ENCODE data around the gene MED13L. TPM values are rescaled to one million over a fixed set of nuclear protein-coding genes. Genes with fewer than 3 reads are reported as not detected.

MED13L gene
- total and polyA plus RNA-seq, 11 donors, result 12.2 to 84.1 (median 60.2) TPM

DNA sequence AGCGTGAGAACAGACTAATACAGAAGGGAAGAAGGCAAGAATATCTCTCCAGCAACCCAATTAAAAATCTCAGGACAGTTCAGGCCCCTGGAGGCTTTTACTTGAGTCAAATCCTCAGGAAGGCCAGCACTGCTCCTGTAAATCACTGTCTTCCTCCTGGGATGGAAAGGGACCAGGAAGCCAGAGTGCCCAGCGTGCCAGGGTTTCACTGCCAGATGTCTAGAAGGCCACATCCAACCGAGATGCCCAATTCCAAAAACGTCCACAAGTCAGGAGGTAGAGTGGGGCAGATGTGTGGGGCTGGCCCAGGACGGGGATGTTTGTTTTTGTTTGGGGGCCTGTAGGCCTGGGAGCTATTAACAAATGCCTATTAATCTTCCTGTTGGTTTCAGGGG lies 332.0 kb downstream of the MED13L start:
- H3K27me3 ChIP-seq, result no peaks in the 10 kb centered on the region
- intact Hi-C loops (cut with DNase I), result no loop called here
- H3K4me1 ChIP-seq, result no peaks in the 10 kb centered on the region
- no peak for TF ChIP-seq POLR2A (IDR thresholded peaks at IDR 0.05)
- TF ChIP-seq, protein P1, sequence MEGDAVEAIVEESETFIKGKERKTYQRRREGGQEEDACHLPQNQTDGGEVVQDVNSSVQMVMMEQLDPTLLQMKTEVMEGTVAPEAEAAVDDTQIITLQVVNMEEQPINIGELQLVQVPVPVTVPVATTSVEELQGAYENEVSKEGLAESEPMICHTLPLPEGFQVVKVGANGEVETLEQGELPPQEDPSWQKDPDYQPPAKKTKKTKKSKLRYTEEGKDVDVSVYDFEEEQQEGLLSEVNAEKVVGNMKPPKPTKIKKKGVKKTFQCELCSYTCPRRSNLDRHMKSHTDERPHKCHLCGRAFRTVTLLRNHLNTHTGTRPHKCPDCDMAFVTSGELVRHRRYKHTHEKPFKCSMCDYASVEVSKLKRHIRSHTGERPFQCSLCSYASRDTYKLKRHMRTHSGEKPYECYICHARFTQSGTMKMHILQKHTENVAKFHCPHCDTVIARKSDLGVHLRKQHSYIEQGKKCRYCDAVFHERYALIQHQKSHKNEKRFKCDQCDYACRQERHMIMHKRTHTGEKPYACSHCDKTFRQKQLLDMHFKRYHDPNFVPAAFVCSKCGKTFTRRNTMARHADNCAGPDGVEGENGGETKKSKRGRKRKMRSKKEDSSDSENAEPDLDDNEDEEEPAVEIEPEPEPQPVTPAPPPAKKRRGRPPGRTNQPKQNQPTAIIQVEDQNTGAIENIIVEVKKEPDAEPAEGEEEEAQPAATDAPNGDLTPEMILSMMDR (IDR thresholded peaks at IDR 0.05), result no peak
- WGBS, 4 donors, result 81 to 87% (median 84%) methylated on average over 5 of the region's 5 CpGs
- H3K27ac ChIP-seq, result no peak overlapping the region
- no peak for ATAC-seq
- no peak for DNase-seq
- no peak overlapping the region for H3K4me3 ChIP-seq
- peaks cover 0 to 3% (median 0%) of the 10 kb centered on the region in 9 donors for H3K36me3 ChIP-seq
- H3K9me3 ChIP-seq, result no peaks in the 10 kb centered on the region

- intact Hi-C loops (cut with DNase I), result no loop called here
These were observed 332.5 kb downstream of the MED13L start for GRCh38 chr12:115944837-115945490.

DNA sequence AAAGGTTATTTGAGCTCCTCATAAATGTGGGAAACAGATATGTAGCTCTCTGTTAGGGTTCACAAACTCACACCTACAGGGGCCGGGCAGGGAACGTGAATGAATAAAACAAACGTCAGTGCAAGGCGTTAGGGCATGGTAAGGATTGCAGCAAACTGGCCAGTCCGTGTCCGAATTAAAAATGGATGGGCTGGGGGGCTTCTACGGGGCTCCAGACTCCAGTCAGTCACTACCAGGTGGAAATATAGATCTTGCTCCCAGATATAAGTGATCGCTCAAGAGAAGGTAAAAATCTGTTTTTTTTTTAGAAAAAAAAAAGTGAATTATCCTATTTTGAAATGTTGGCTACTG lies 333.1 kb downstream of the MED13L start:
- Histone ChIP-seq H3K27ac (no peak overlapping the region), H3K27me3 (no peaks in the 10 kb centered on the region), H3K36me3 (no peaks in the 10 kb centered on the region), H3K4me1 (no peaks in the 10 kb centered on the region), H3K9me3 (peaks cover 0 to 6% (median 0%) of the 10 kb centered on the region in 12 donors), H3K4me3 (no peak overlapping the region)
- TF ChIP-seq POLR2A (IDR thresholded peaks at IDR 0.05), result no peak
- TF ChIP-seq, protein P1 (IDR thresholded peaks at IDR 0.05), result no peak
- intact Hi-C loops (cut with DNase I), result no loop called here
- DNase-seq (no peak), ATAC-seq (no peak)
- 95 to 97% (median 96%) methylated on average over 8 of the region's 8 CpGs for WGBS, 4 donors

More at GRCh38 chr12:115944837-115945490, 332.5 kb downstream of the MED13L start:
- Histone ChIP-seq H3K36me3 (no peaks in the 10 kb centered on the region), H3K27ac (no peak overlapping the region), H3K27me3 (no peaks in the 10 kb centered on the region), H3K4me3 (no peak overlapping the region), H3K4me1 (no peaks in the 10 kb centered on the region), H3K9me3 (peaks cover 0 to 2% (median 0%) of the 10 kb centered on the region in 12 donors)
- 86 to 90% (median 88%) methylated on average over 24 of the region's 24 CpGs for WGBS, 4 donors
- no peak for DNase-seq
- TF ChIP-seq, protein P1 (IDR thresholded peaks at IDR 0.05), result no peak
- no peak for TF ChIP-seq POLR2A (IDR thresholded peaks at IDR 0.05)
- no peak for ATAC-seq

DNA sequence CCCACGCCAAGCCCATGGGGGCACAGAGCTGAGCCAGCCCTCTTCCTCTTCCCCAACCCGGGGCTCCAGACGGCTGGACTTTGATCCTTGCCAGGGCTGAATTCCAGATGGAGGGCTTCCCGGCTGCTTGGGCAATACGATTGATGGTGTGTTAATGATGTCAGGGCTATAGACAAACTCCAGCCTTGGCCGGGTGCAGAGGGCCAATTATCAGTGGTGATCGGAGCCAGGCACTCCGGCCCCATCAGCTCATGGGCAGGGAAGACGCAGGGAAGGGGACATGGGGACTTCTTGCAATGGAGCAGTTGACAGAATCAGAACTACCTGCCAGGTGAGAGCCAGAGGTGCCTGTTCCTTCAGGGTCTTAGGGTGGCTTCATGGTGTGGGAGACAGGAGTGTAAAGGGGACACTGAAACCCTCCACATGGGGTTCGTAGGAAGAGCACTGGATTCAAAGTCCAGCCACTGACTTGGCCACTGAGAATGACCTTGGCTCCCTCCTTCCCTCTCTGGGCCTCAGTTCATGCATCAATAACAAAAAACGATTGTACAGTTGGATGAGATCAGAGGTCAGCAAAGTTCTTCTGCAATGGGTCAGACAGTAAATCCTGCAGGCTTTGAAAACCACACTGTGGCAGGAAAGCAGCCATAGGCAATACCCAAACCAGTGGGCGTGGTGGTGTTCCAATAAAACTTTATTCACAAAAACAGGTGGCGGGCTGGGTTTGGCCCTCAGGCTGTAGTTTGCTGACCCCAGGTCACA lies 333.7 kb downstream of the MED13L start:
- intact Hi-C loops (cut with DNase I), result no loop called here
- no peaks in the 10 kb centered on the region for H3K36me3 ChIP-seq
- no peak overlapping the region for H3K4me3 ChIP-seq
- H3K4me1 ChIP-seq, result no peaks in the 10 kb centered on the region
- H3K27ac ChIP-seq, result no peak overlapping the region
- DNase-seq, result no peak
- TF ChIP-seq, protein P1 (IDR thresholded peaks at IDR 0.05), result no peak
- 69 to 77% (median 71%) methylated on average over 13 of the region's 13 CpGs for WGBS, 4 donors
- no peaks in the 10 kb centered on the region for H3K27me3 ChIP-seq
- ATAC-seq, result no peak
- H3K9me3 ChIP-seq, result peaks cover 0 to 11% (median 2%) of the 10 kb centered on the region in 12 donors

Data from heart left ventricle (tissue), 16 donors.